ACHN (cell line): ENCODE measurements around the gene CEL.

Experiments
- DNase-seq: peaks from one replicate; pipeline ENCODE4 v3.0.0-alpha.2; 2015
- in situ Hi-C: cut with HindIII; loops from 2 replicates; pipeline ENCODE4 v1.10.0; 2017; ENCODE audit warnings: low sequenced_read_pairs, low pct_ligation_motif_present, low pct_unique_long_range_greater_than_20kb

The CEL gene

GRCh38 chr9:133120501-133121197, 58.9 kb downstream of the CEL start:
- in situ Hi-C loops, result no loop called here
- no peak for DNase-seq
